GOT3 (cell line): Measurements from ENCODE around the gene TMEM72.

Experiments used
- DNase-seq: peaks from one replicate; lab custom pipeline; 2025; ENCODE audit warnings: mixed read lengths; lab: John Stamatoyannopoulos, UW

TMEM72 gene

GRCh38 chr10:44955413-44956070 lies 44.4 kb downstream of the TMEM72 start:
- no peak for DNase-seq

GRCh38 chr10:44956226-44956625 lies 45.1 kb downstream of the TMEM72 start:
- DNase-seq: no peak

- DNase-seq: no peak
These were observed 45.9 kb downstream of the TMEM72 start for GRCh38 chr10:44956717-44957706.

- no peak for DNase-seq
These were observed 47.2 kb downstream of the TMEM72 start for GRCh38 chr10:44958196-44958897.

- no peak for DNase-seq
These were observed 47.7 kb downstream of the TMEM72 start for GRCh38 chr10:44958898-44959246.

GRCh38 chr10:44959247-44960087 lies 48.3 kb downstream of the TMEM72 start, which contains the start of gene RASSF4:
TSS of gene RASSF4 (plus strand) at chr10:44959802. CDS start at chr10:44970203, 10,401 bp downstream.
- DNase-seq: peak; percentile 68

GRCh38 chr10:44960088-44960460 lies 48.9 kb downstream of the TMEM72 start:
- no peak for DNase-seq

GRCh38 chr10:44960482-44961229 lies 49.5 kb downstream of the TMEM72 start:
- no peak for DNase-seq

- DNase-seq: no peak
These were observed 50.1 kb downstream of the TMEM72 start for GRCh38 chr10:44961230-44961571.

- no peak for DNase-seq
These were observed 51.0 kb downstream of the TMEM72 start for GRCh38 chr10:44961931-44962750.

GRCh38 chr10:44962870-44963738 lies 52.0 kb downstream of the TMEM72 start:
- no peak for DNase-seq

- DNase-seq: no peak
These were observed 52.9 kb downstream of the TMEM72 start for GRCh38 chr10:44963772-44964633.

GRCh38 chr10:44965104-44965503 lies 54.0 kb downstream of the TMEM72 start:
- DNase-seq: no peak

GRCh38 chr10:44965651-44966097 lies 54.5 kb downstream of the TMEM72 start:
- DNase-seq: no peak

GRCh38 chr10:44966129-44966815 lies 55.1 kb downstream of the TMEM72 start:
- DNase-seq: no peak

GRCh38 chr10:44966816-44967509 lies 55.8 kb downstream of the TMEM72 start:
- no peak for DNase-seq

- DNase-seq: no peak
These were observed 56.5 kb downstream of the TMEM72 start for GRCh38 chr10:44967616-44968015.
